Stimulated activated CD4-positive, alpha-beta T cell treated with anti-CD3 and anti-CD28 coated beads, Interleukin-1b, Interleukin-23, amount 100 ng/mL, for 4 hours (primary cell): ENCODE data around the gene AFG1L.
A peak's percentile ranks its signal among the peaks of the same experiment; 100 is the strongest.

Experiments used
- DNase-seq, 2 donors: peaks; one replicate each; pipeline ENCODE4 v3.0.0-alpha.2; 2020; ENCODE audit warnings: low read depth in 2 of 2

AFG1L gene

DNA sequence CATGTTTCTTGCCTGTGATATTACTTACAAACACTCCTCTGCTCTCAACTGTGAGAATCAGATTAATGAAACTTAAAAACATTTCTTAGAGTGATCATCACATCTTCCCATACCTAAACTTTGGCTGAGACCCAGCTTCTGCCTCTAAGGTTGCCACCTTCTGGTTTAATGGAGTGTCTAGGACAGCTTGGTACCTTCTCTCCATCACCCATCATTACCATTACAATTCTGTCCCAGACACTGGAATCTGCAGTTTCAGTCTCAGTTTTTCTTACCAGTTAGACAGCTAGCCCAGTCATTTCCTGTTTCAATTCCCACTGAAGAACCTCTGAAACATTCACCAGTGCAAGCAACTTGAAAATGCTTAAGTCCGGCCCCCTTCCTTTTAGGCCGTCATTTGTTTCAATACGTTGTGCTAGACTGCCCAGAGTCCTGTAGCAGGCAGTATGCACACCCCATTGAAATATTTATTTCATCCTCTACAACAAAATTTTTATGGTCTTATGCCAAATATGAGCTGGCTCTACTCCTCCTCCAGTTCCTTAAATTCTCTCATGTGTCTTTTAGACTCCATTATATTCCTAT is 158.8 kb downstream of the AFG1L start:
- no peak for DNase-seq

DNA sequence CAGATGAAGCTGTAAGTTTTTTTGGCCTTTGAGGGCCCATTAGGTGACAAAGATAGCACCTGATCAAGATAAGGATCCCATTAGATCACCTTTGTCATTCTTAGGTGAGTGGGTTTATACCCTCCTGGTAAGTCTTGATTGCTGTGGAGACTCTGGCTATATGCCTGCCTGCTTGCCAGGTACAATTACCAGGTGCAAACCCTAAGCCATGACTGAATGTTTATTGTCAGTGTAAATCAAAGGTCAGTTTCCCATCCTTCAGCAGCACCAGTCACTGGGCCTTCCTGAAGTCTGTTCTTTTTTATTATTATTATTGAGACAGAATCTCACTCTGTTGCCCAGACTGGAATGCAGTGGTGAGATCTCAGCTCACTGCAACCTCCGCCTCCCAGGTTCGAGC is 159.5 kb downstream of the AFG1L start:
- DNase-seq, result no peak

DNA sequence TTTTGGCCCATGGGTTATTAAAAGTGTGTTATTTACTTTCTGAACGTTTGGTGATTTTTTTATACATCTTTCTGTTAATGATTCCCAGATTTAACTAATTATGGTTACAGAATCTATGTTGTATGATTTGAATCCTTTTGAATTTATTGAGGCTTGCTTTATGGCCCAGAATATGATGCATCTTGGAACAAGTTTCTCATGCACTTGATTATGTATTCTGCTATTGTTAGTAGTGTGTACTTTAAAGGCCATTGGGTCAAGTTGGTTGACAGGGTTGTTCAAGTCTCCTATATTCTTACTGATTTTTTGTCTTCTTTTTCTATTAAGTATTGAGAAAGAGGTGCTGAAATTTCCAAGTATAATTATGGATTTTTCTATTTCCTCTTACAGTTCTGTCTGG is 160.8 kb downstream of the AFG1L start:
- DNase-seq, result no peak

DNA sequence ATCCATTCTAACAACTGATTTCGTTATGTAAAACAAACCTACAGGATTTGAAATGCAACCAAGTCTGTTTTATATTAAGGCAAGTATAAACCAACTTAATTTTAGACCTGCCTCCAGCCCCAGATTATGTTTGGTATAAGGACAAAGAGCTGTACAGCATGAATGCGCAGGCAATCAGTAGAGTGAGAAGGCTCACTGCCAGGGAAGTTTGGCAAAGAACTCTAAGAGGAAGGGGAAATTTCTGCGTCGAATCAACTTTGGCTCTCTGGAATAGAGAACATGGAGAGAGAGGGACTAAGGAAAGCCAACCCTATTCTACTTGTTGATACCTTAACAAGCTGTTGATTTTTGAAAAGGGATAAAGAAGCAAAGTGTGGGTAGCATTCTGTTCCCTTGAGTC is 168.9 kb downstream of the AFG1L start:
- DNase-seq, result no peak

DNA sequence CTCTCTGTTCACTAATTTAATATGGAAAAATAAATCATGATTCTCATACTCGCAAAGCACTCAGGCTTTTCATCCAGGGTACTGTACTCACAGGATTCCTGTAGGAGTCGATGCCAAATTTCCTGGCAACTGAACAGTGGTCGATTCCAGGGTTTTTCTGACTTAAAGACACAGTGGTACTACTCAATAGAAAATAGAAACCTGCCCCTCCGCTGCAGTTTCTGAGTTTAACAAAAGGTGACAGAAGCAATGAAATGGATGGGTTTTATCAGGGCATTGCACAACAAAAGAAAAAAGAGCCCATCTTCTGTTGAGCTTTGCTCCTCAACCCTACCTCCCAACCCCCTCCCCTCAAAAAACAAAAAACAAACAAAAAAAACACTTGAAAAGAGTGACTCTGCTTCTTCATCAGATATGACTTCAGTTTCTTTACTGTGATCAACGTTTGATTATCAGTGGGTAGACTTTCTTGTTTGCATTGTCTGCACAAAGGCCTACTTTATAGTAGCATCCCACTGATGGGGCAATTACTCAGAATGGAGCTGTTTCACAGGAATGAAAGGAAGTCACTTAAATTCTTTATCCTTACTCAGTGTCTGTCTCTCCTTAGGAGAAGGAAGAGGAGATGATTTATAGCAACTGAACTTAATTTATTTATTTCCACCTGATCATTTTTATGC is 169.7 kb downstream of the AFG1L start:
- no peak for DNase-seq

DNA sequence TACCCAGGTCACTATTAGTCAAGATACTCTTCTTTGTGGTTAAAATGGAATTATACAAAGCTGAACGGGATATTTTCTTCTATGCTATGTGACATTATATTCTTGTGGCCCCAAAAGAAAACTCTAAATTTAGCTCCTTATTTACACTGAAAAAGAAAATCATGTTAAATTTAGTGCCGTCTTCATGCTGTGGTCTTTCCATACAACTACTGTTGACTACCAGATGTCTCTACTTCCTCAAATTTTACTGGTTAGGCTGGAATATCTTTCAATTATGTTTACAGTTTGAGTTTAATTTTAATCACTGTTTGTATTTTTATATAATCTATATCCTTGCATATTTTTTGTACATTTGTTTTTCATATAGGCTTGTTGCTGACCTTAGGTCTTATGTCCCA is 170.2 kb downstream of the AFG1L start:
- DNase-seq, result no peak

DNA sequence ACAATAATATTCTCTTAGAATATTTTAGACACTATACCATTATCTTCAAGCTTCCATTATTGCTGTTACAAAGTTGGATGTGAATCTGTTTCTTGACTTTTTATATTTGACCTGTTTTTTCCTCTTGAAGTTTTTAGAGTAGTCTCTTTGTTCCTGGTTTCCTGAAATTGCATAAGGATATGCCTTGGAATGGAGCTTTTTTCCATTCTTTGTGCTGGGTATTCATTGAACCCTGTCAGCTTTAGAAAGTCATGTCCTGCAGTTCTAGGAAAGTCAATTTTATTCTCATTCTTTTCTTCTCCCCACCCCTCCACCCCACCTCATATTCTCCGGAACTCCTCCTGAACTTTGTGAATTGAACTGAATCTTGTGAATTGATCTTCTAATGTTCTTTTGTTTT is 173.5 kb downstream of the AFG1L start:
- no peak for DNase-seq

DNA sequence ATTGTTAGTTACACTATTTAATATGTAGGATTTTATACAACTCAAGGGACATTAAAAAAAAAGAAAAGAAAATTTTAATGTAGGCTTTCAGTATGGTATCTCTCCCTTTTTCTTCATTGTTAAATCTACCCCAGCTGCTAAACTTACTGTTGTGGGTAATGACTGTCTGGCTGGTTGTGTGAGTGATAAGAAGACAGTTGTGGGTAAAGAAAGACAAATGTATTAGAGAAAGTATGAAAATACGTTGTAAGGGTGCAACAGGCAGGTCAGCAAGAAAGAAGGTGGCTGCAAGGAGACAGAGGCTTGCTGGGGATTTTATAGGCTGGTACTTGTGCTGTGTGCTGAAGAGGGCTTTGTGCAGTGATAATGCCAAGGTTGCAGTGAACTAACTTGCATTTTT is 174.5 kb downstream of the AFG1L start:
- DNase-seq, result no peak

DNA sequence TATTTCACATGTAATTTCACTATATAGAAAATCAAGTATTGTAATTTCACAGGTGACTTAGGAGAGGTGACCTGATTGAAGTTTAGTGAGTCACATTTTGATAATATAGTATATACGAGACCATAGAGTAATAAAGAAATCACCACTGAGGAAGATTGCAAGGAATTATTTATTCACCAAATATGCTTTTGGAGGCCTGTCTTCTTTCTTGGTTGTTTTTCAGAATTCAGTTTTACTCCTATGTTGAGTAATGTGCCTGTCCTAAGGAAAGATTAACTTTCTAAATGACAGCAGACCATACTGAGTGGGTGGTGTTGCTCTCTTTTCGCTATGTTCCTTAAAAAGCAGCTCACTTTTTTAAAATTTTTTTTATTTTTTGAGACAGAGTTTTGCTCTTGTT is 178.3 kb downstream of the AFG1L start:
- DNase-seq, result no peak

DNA sequence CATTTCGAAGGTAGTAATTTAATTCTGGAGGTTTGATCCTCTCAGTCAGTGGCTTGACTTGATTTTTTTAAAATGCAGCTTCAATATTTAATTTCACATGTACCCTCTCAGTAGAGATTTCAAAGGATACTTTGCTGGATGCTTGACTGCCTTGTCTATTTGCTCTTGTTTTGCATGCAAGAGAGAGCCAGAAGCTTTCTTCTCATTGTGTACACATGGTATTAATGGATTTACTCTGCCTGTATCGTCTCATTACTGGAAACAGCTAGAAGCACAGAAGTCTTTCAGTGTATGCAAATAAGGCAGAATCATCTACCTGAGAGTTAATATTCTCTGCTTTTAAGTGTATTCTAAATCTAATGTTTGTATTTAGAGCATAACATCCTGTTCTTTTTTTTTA is 181.5 kb downstream of the AFG1L start:
- no peak for DNase-seq

DNA sequence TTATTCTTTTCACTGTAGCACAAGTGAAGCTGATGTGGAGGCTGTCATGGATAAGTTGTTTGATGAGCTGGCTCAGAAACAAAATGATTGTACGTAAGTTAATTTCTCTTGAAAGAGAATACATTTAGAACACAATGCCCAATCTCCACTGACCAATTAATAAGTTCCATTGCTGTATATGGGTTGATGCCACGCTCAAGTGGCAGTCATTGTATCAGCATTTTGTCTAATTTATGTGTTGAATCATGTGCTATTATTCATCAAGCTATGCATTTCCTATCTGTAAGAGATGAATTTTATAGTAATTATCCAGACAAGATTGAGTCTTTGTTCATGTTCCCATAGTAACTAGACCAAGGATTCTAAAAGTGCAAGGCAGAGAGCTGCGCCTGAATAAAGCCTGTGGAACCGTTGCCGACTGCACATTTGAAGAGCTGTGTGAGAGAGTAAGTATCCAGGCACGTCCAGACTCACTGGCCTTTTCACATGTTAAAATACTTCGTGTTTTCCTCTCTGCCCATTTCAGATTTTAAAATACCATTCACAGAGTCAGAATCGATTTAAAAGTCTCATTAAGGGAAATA is 182.1 kb downstream of the AFG1L start:
- no peak for DNase-seq

DNA sequence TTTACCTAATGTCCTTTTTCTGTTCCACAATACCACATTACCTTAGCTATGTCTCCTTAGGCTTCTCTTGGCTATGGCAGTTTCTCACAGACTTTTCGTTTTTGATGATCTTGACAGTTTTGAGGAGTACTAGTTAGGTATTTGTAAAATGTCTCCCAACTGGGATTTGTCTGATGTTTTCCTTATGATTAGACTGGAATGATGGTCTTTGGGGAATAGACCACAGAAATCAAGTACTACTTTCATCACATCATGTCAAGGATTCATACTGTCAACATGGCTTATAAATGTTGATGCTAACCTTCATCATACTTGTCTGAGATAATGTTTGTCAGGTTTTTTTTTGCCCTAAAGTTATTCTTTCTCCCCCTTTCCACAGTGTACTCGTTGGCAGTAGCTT is 187.7 kb downstream of the AFG1L start:
- no peak for DNase-seq

DNA sequence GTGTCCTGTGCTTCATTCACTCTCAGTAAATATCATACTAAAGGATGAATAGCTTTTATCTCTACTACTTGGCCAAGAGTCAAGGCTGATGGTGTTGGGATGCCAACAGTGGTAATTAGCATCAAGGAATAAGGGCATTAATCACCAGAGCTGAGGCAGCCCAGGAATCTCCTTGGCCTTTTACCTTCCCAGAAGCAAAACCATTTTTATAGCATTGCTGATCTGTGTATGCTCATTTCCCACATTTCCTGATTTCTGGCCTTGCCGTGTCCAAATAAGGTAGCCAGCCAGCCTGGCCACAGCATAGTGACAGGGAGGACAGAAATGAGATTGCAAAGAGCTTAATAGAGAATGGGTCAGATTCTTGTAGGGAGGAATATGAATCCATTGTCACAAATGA is 189.2 kb downstream of the AFG1L start:
- DNase-seq, result no peak

DNA sequence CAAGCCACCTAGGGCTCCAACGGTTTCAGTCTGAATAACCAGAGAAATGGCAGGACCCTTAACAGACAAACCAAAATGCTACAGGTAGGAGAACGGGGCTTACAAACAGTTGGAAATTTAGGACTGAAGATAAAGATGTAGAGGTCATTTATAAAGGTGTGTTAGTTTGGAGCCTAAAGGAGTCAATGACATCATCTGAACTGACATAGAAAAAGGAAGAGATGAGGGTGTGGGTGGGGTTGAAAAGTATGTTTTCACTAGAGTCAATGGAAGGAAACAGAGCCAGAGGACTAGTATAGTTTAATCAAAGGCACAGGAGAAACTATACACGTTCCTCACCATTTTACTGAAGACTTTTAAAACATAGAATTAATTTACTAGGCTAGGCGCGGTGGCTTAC is 194.8 kb downstream of the AFG1L start:
- no peak for DNase-seq

DNA sequence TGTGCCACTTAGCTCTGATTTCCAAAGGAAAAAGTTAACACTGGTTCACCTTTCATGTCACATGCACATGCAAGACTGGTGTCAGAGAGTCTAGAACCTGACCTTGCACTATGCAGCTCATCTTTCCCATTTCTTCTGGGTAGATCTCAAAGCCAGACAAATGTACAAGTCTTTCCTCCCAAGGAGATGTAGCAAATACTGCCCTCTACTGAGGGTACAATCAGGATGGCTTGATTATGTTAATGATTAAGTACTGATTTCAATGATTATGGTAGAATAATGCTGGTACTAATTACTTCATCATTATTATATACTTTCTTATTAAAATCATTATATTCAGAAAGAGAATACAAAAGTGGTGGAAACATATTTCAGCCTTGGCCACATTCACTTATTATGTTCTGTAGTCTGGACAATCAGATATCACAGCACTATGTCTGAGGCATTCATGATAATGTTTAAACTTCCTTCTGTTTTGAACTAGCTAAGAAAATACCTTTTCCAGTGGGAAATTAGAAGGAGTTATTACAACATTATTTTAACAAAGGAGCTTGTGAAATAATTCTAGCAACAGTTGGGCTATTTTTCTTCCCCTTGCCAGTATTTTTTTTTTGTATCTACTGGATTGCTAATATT is 197.4 kb downstream of the AFG1L start:
- peak in 1 of 2 donors; percentile 0 for DNase-seq

DNA sequence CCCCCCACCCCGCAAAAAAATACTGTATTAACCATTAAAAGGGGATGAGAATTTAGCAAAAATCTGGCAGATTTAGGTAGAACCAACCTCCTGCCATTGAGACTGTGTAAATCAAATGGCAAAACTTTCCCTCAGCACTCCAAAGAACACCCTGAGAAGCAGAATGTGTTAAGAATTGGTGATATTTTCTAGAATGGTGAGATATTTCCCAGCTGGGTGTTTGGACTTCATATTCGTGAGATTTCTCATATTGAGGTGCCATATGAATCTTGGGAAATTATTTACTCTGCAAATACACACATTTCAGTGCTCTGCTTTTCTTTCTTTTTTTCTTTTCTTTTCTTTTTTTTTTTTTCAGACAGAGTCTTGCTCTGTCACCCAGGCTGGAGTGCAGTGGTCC is 199.6 kb downstream of the AFG1L start:
- no peak for DNase-seq

DNA sequence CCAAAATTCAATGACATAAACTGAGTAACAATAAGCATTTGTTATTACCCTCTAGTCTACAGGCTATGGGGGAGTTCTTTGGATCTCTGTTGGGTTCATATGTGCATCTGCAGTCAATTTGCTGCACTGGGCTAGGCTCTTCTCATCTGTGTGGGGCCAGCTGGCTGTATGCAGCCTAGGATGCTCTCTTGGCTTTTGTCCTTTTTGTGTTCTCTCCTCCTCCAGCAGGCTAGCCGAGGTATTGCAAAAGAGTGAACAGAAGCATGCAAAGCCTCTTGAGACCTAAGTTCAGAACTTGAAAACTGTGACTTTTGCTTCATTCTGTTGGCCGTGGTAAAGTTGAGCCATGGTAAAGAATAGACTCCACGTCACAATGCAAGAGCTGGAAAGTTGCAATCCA is 203.0 kb downstream of the AFG1L start:
- no peak for DNase-seq

DNA sequence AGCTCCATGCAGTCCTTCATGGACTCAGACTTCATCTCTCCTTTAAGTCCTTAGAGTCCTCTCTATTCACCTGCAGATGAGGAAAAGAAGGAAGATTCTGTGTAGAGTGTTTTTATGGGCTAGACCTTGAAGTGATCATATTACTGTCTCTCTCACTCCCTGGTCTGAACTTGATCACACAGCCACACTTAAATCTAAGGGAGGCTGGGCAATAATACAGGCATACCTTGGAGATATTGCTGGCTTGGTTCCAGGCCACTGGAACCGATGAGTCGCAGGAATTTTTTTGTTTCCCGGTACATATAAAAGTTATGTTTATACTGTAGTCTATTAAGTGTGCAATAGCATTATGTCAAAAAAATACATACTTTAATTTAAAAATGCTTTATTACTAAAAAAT is 206.7 kb downstream of the AFG1L start:
- DNase-seq, result no peak

DNA sequence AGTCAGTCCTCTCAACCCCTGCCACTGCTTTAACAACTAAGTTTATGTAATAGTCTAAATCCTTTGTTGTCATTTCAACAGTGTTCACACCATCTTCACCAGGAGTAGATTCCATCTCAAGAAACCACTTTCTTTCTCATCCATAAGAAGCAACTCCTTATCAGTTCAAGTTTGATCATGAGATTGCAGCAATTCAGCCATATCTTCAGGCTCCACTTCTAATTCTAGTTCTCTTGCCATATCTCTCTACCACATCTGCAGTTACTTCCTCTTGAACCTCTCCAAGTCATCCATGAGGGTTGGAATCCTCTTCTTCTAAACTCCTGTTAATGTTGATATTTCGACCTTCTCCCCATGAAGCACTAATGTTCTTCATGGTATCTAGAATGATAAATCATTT is 208.0 kb downstream of the AFG1L start:
- no peak for DNase-seq

DNA sequence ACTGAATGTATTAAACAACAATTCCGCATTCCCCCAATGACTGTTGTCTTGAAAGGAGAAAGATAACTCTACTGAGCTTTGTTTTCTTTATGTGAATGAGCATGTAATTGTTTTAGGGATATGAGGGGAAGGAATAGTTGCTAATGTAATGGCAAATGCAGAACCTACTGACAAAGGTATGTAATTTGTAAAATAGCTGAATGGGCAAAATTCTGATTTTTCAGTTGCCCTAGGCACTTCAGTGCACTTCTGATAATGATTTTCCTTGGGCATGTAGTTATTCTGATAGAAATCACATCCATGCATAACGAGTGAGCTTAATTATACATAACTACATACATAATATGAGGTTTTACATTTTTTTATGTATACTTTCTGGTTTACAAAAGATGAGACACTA is 212.5 kb downstream of the AFG1L start:
- no peak for DNase-seq

DNA sequence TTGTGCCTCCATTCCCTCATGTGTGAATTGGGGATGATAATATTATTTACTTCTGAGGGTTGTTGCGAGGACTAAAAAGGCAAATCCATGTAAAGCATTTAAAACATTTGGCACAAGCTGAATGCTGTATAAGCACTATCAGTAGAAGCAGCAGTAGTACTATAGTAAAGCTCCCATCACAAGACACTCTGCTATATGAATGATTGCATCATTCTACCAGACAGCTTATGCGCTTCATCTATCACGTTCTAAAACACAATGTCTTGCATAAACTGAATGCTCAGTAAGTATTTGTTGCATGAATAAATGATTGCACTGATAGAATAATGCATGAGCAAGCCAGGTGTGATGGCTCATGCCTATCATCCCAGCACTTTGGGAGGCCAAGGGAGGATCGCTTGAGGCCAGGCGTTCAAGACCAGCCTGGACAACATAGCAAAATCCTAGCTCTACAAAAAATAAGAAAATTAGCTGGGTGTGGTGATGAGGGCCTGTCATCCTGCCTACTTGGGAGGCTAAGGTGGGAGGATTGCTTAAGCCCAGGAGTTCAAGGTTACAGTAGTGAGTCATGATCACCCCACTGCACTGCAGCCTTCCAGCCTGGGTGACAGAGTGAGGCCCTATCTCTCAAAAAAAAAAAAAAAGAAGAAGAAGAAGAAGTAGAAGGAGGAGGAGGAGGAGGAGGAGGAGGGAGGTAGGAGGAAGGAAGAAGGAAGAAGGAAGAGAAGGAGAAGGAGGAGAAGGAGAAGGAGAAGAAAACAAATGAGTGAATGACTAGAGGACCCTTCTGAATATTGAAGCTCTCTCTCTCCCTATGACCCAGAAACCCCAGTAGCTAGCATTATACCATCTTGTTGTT is 215.8 kb downstream of the AFG1L start:
- DNase-seq, result no peak
